H9 (cell line): ENCODE measurements around the gene TMEM178B. TPM values are rescaled to one million over a fixed set of nuclear protein-coding genes. Genes with fewer than 3 reads are reported as not detected.

Experiments
- DNase-seq: peaks from one replicate; pipeline ENCODE4 v3.0.0-alpha.2; 2017
- H2AFZ ChIP-seq: one replicate; pipeline ENCODE4 v1.6.1; 2013; ENCODE audit warnings: mild to moderate bottlenecking, low read length, control low read depth, moderate library complexity
- H2AK5ac ChIP-seq: 2 replicates; pipeline ENCODE4 v1.6.1; 2013; ENCODE audit warnings: low read length, control low read depth, mixed read lengths; ENCODE audit not compliant: insufficient read length
- H2BK120ac ChIP-seq: one replicate; pipeline ENCODE4 v1.6.1; 2013; ENCODE audit warnings: low read depth, mild to moderate bottlenecking, low read length, control low read depth, inconsistent platforms; ENCODE audit not compliant: poor library complexity, severe bottlenecking
- H2BK12ac ChIP-seq: 2 replicates; pipeline ENCODE4 v1.6.1; 2013; ENCODE audit warnings: low read length, control low read depth, mixed read lengths, low read depth; ENCODE audit not compliant: insufficient read length
- H2BK15ac ChIP-seq: 2 replicates; pipeline ENCODE4 v1.6.1; 2013; ENCODE audit warnings: low read depth, low read length, control low read depth
- H2BK20ac ChIP-seq: one replicate; pipeline ENCODE4 v1.6.1; 2013; ENCODE audit warnings: low read depth, mild to moderate bottlenecking, low read length, control low read depth, inconsistent platforms; ENCODE audit not compliant: poor library complexity, severe bottlenecking
- H2BK5ac ChIP-seq: 2 replicates; pipeline ENCODE4 v1.6.1; 2013; ENCODE audit warnings: low read length, control low read depth, mixed read lengths; ENCODE audit not compliant: insufficient read length
- H3K14ac ChIP-seq: 2 replicates; pipeline ENCODE4 v1.6.1; 2013; ENCODE audit warnings: low read length, control low read depth; ENCODE audit not compliant: insufficient read depth
- H3K18ac ChIP-seq: 2 replicates; pipeline ENCODE4 v1.6.1; 2013; ENCODE audit warnings: low read depth, mild to moderate bottlenecking, mixed read lengths, low read length, control low read depth; ENCODE audit not compliant: insufficient read length
- H3K23ac ChIP-seq: 2 replicates; pipeline ENCODE4 v1.6.1; 2013; ENCODE audit warnings: low read length, control low read depth, mixed read lengths, low read depth; ENCODE audit not compliant: insufficient read length
- H3K23me2 ChIP-seq: 2 replicates; pipeline ENCODE4 v1.6.1; 2013; ENCODE audit warnings: low read depth, mild to moderate bottlenecking, mixed read lengths, low read length, control low read depth; ENCODE audit not compliant: insufficient read length, poor library complexity, severe bottlenecking
- H3K27ac ChIP-seq: 2 replicates; pipeline ENCODE4 v1.5.1; 2013; ENCODE audit warnings: low read length, control low read depth, mixed read lengths, low read depth; ENCODE audit not compliant: insufficient read length
- H3K27me3 ChIP-seq: 2 replicates; pipeline ENCODE4 v1.6.1; 2013; ENCODE audit warnings: low read length, control low read depth, inconsistent platforms; ENCODE audit not compliant: insufficient read depth
- H3K4ac ChIP-seq: 2 replicates; pipeline ENCODE4 v1.6.1; 2013; ENCODE audit warnings: low read depth, mild to moderate bottlenecking, control low read depth, inconsistent platforms, low read length, moderate library complexity
- H3K4me1 ChIP-seq: 2 replicates; pipeline ENCODE4 v1.6.1; 2013; ENCODE audit warnings: low read length, control low read depth, inconsistent platforms; ENCODE audit not compliant: insufficient read depth
- H3K4me2 ChIP-seq: 2 replicates; pipeline ENCODE4 v1.6.1; 2013; ENCODE audit warnings: low read length, control low read depth, mixed read lengths; ENCODE audit not compliant: insufficient read length, insufficient read depth
- H3K56ac ChIP-seq: 2 replicates; pipeline ENCODE4 v1.6.1; 2013; ENCODE audit warnings: low read depth, mild to moderate bottlenecking, mixed read lengths, low read length, control low read depth; ENCODE audit not compliant: insufficient read length
- H3K79me1 ChIP-seq: 2 replicates; pipeline ENCODE4 v1.6.1; 2013; ENCODE audit warnings: low read depth, mild to moderate bottlenecking, moderate library complexity, low read length, control low read depth, inconsistent platforms; ENCODE audit not compliant: insufficient read depth, poor library complexity, severe bottlenecking
- H3K79me2 ChIP-seq: 2 replicates; pipeline ENCODE4 v1.6.1; 2013; ENCODE audit warnings: low read length, control low read depth, inconsistent platforms; ENCODE audit not compliant: insufficient read depth
- H3K9ac ChIP-seq: 2 replicates; pipeline ENCODE4 v1.6.1; 2013; ENCODE audit warnings: low read length, control low read depth, mixed read lengths; ENCODE audit not compliant: insufficient read length; ENCODE audit errors: extremely low read depth
- H3K9me3 ChIP-seq: one replicate; pipeline ENCODE4 v1.6.1; 2013; ENCODE audit warnings: low read depth, low read length, inconsistent platforms; ENCODE audit not compliant: control insufficient read depth
- H3T11ph ChIP-seq: one replicate; pipeline ENCODE4 v1.6.1; 2013; ENCODE audit warnings: mild to moderate bottlenecking, low read length, control low read depth, inconsistent platforms
- H4K20me1 ChIP-seq: one replicate; pipeline ENCODE4 v1.6.1; 2013; ENCODE audit not compliant: control insufficient read depth, insufficient read length, insufficient read depth
- H4K5ac ChIP-seq: 2 replicates; pipeline ENCODE4 v1.6.1; 2013; ENCODE audit warnings: low read depth, mild to moderate bottlenecking, mixed read lengths, low read length, control low read depth; ENCODE audit not compliant: insufficient read length
- H4K8ac ChIP-seq: replicated peaks from 2 replicates; pipeline ENCODE4 v1.6.1; 2013; ENCODE audit warnings: low read length, control low read depth, mixed read lengths, low read depth; ENCODE audit not compliant: insufficient read length
- H4K91ac ChIP-seq: 2 replicates; pipeline ENCODE4 v1.6.1; 2013; ENCODE audit warnings: low read depth, mild to moderate bottlenecking, moderate library complexity, mixed read lengths, low read length, control low read depth; ENCODE audit not compliant: insufficient read length
- H3K27ac Mint-ChIP-seq, 3 experiments: 2 replicates in 2 of 3; 3 replicates in 1 of 3; pipeline ENCODE4 v1.8.0; 2020 to 2021; ENCODE audit warnings: mixed read lengths in 3 of 3, mild to moderate bottlenecking in 1 of 3, moderate library complexity in 1 of 3
- H3K27me3 Mint-ChIP-seq: 2 replicates; pipeline ENCODE4 v1.8.0; 2021; ENCODE audit warnings: low read depth, mild to moderate bottlenecking, moderate library complexity, mixed read lengths
- H3K36me3 Mint-ChIP-seq, 3 experiments: 2 replicates in 2 of 3; 3 replicates in 1 of 3; pipeline ENCODE4 v1.8.0; 2020 to 2021; ENCODE audit warnings: low read depth in 3 of 3, mixed read lengths in 3 of 3; ENCODE audit not compliant: insufficient read depth in 1 of 3
- H3K4me1 Mint-ChIP-seq, 2 experiments: 2 replicates each; pipeline ENCODE4 v1.8.0; 2020; ENCODE audit warnings: mixed read lengths in 2 of 2
- H3K4me3 Mint-ChIP-seq, 2 experiments: 2 replicates in 1 of 2; 3 replicates in 1 of 2; pipeline ENCODE4 v1.8.0; 2020 to 2021; ENCODE audit warnings: mild to moderate bottlenecking in 2 of 2, mixed read lengths in 2 of 2, moderate library complexity in 1 of 2
- H3K9me3 Mint-ChIP-seq, 2 experiments: 2 replicates in 1 of 2; 3 replicates in 1 of 2; pipeline ENCODE4 v1.8.0; 2020; ENCODE audit warnings: mild to moderate bottlenecking in 2 of 2, mixed read lengths in 2 of 2, moderate library complexity in 1 of 2
- WGBS: extraction: QIAGEN DNeasy Blood & Tissue Kit; methylation state at CpG from one replicate; pipeline ENCODE4 v1.1.7; 2013; ENCODE audit warnings: missing lambda C conversion rate, low lambda C conversion rate, mixed read lengths; ENCODE audit not compliant: insufficient read length; ENCODE audit errors: extremely low coverage; 5-methylcytosine and 5-hydroxymethylcytosine counted together
- total RNA-seq: library from RNA; stranded (reverse); gene quantifications from 2 replicates; pipeline ENCODE4 v1.2.1, GENCODE V29; 2021
- TF ChIP-seq, protein P1 (sequence below): fragments of 200-600 bp; sonication (generic); conservative IDR thresholded peaks from 3 replicates; pipeline ENCODE4 v1.8.0; 2021; ENCODE audit warnings: antibody characterized with exemption, mild to moderate bottlenecking

Gene TMEM178B
- total RNA-seq, 1 experiment from 2014 or later: 11.3 TPM

- Histone ChIP-seq H3K79me1 (no peaks in the 10 kb centered on the region), H3K27ac (no peak overlapping the region), H2AFZ (no peak overlapping the region), H3K27me3 (no peaks in the 10 kb centered on the region), H3T11ph (no peak overlapping the region), H2BK12ac (no peak overlapping the region), H3K4ac (no peak overlapping the region), H3K14ac (no peak overlapping the region; the same call in 1 of the 2 replicates), H4K8ac (no peak overlapping the region), H3K9me3 (no peaks in the 10 kb centered on the region), H2AK5ac (no peak overlapping the region), H3K4me2 (no peak overlapping the region), H3K23me2 (no peaks in the 10 kb centered on the region), H3K18ac (no peak overlapping the region), H3K4me1 (peaks cover 16% of the 10 kb centered on the region; the same call in 1 of the 2 replicates), H2BK5ac (no peak overlapping the region), H2BK20ac (no peak overlapping the region), H3K79me2 (no peaks in the 10 kb centered on the region), H2BK120ac (no peak overlapping the region), H3K56ac (no peak overlapping the region), H3K23ac (no peak overlapping the region), H2BK15ac (no peak overlapping the region), H4K91ac (no peak overlapping the region), H4K20me1 (no peaks in the 10 kb centered on the region), H4K5ac (no peak overlapping the region), H3K9ac (no peak overlapping the region)
- TF ChIP-seq, protein P1, sequence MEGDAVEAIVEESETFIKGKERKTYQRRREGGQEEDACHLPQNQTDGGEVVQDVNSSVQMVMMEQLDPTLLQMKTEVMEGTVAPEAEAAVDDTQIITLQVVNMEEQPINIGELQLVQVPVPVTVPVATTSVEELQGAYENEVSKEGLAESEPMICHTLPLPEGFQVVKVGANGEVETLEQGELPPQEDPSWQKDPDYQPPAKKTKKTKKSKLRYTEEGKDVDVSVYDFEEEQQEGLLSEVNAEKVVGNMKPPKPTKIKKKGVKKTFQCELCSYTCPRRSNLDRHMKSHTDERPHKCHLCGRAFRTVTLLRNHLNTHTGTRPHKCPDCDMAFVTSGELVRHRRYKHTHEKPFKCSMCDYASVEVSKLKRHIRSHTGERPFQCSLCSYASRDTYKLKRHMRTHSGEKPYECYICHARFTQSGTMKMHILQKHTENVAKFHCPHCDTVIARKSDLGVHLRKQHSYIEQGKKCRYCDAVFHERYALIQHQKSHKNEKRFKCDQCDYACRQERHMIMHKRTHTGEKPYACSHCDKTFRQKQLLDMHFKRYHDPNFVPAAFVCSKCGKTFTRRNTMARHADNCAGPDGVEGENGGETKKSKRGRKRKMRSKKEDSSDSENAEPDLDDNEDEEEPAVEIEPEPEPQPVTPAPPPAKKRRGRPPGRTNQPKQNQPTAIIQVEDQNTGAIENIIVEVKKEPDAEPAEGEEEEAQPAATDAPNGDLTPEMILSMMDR: no peak
- H3K27me3 Mint-ChIP-seq: no peaks in the 10 kb centered on the region
- no peaks in the 10 kb centered on the region for H3K9me3 Mint-ChIP-seq
- H3K36me3 Mint-ChIP-seq: no peaks in the 10 kb centered on the region; a peak in 1 of 7 replicates
- WGBS: no CpG with 5 or more reads among the region's 7 CpGs
- no peak for DNase-seq
- no peak overlapping the region for H3K4me3 Mint-ChIP-seq
- no peak overlapping the region; a peak in 1 of 7 replicates for H3K27ac Mint-ChIP-seq
- peaks cover 34 to 49% of the 10 kb centered on the region in 2 experiments for H3K4me1 Mint-ChIP-seq
These were observed 362.8 kb downstream of the TMEM178B start for GRCh38 chr7:141436575-141437075.
